ENCODE results near the gene BANF2.
A peak's percentile ranks its signal among the peaks of the same experiment; 100 is the strongest.

Gene BANF2

DNA sequence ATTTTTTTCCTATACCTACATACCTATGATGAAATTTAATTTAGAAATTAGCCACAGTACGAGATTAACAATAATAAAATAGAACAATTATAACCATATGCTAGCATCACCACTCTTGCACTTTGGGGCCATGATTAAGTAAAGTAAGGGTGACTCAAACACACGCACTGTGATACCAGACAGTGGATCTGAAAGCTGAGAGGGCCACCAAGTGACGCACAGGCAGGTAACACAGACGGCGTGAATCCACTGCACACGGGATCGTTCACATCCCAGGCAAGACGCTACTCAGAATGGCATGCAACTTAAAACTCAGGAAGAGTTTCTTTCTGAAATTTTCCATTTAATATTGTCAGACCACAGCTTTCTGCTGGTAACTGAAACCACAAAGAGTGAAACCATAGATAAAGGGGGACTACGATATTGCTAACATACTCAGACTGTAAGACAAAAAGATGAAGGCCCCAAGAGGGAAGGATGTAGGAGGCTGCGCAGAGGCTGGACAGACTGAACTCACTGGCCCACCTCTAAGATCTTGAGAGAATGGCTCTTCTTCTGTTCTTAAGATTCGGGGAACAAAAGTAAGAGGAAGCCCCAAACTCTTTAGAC lies 35.6 kb upstream of the BANF2 start:
- DNase-seq = no peak

- no peak for DNase-seq
Measured at GRCh38 chr20:17665756-17666155, 34.0 kb upstream of the BANF2 start.

GRCh38 chr20:17666481-17666880 lies 33.3 kb upstream of the BANF2 start:
- no peak for DNase-seq

GRCh38 chr20:17667445-17667844 lies 32.3 kb upstream of the BANF2 start:
- no peak for DNase-seq

GRCh38 chr20:17668432-17668831 lies 31.3 kb upstream of the BANF2 start:
- DNase-seq = no peak

DNA sequence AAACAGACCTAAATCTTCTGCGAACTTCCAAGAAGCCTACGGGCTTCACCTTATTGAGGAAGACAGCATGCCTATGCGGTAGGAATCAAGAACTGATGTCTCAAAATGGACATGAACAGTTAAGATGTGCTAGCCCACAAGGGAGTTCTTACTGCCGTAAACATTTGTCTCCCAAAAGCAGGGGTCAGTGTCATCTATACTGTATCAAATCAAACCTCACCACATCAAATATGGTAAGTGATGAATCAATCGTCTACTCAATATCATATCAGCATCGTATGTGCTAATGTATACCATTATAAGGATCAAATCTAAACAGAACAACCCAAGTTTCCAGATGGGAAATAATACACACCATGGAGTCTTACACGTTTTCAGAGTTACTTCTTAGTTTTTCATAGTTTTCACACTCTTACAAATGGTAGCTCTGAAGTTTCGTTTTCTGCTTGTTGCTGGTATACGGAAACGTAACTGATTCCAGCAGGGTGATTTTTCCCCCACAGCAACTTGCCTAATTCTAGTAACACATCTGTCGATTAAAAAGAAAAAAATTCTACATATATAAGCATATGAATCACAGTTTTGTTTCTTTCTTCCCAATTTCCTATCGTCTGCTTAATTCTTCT lies 30.3 kb upstream of the BANF2 start:
- no peak for DNase-seq

GRCh38 chr20:17671011-17671410 lies 28.8 kb upstream of the BANF2 start:
- DNase-seq = no peak

GRCh38 chr20:17671565-17671964 lies 28.2 kb upstream of the BANF2 start:
- DNase-seq = no peak

DNA sequence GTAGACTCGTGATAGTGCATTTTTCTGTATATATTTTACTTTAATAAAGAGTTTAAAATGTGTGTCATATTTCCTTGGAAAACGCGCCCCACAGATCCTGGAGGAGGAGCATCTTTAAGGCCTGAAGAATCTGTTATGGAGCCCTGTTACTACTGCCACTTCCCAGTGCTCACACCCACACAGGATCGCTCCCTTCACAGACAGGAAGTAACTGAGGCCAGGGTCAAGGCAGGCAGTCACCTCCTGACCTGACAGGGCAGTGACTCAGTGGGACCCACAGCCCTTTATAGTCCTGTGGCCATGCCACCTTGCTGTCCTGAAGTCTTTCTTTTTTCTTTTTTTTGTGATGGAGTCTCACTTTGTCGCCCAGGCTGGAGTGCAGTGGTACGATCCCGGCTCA lies 26.7 kb upstream of the BANF2 start:
- DNase-seq = no peak

DNA sequence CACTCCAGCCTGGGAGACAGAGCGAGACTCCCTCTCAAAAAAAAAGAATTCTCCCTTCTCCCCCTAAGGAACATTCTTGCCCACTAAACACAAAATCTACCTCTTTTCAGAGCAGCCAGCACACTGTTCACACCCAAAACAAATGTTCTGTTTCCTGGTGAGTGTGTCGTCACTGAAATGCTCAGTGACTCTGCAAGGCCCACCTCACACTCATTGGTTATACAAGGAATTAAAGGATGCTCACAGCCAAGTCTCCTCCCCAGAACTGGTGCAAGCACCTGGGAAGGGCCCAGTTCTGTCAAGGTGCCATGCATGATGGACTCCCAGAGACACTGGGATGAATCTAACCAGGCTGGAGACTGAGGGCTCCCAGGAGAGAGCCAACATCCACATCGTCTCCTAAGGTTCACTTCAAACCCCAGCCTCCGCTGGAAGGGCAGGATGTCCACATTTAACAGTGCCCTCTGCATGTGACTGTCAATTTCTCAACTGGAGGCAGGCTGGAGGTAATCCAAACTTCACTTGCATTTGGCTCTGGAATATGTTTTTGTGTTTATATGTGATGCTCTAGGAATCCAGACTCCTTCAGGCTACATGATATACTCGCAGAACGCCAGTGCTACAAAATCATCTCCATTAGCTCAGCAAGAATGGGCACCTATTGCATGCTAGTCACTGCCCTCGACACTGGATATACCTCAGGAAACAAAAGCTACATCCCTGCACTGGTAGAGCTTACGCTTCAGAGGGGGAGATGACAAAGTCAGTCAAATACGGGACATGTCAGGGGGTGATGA lies 24.8 kb upstream of the BANF2 start:
- DNase-seq = no peak

DNA sequence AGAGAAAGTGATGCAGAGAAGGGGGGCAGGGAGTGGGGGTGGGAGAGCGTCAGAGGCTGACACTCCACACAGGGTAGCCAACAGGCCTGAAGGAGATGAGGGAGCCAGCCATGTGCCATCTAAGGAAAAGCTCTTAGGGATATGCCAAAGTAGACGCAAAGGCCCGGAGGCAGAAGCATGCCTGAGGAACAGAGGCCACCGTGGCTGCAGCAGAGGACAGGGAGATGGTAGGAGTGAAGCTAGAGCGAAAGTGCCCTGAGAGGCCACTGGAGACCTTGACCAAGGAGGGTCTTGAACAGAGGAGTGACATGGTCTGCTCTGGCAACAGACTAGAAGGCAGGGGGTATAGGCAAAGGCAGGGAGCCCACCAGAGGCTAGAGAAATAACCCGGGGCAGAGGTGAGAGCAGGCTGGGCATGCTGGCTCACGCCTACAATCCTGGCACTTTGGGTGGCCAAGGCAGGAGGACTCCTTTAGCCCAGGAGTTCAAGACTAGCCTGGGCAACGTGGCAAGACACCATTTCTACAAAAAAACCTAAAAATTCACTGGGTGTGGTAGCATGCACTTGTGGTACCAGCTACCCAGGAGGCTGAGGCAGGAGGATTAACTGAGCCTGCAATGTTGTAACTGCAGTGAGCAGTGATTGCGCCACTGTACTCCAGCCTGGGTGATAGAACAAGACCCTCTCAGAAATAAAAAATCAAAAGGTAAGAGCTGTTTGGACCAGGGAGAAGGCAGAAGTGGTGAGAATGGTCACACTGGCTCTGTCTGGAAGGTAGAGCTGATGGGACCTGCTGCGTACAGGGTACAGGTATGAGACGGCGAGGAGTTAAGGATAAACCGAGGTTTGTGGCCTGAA lies 24.0 kb upstream of the BANF2 start:
- no peak for DNase-seq

- no peak for DNase-seq
Measured at GRCh38 chr20:17676378-17676759, 23.4 kb upstream of the BANF2 start.

GRCh38 chr20:17676942-17677341 lies 22.8 kb upstream of the BANF2 start:
- DNase-seq = no peak

DNA sequence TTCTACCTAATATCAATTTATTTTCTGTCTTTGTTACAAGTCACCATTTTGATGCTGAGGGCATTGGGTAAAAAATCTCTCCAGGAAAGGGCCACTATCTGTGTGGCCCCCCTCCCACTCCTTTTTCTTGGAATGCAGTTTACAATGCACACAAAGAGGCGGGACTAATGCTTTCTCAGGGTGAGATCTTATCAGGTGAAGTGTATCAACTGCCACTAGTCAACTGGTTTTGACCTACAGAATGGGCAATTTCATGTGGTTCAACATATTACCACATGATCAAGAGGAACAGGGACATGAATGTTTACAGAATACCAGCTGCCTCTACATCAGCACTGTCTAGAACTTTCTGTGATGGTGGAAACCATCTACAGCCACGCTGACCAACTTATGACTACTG lies 21.5 kb upstream of the BANF2 start:
- DNase-seq = no peak

DNA sequence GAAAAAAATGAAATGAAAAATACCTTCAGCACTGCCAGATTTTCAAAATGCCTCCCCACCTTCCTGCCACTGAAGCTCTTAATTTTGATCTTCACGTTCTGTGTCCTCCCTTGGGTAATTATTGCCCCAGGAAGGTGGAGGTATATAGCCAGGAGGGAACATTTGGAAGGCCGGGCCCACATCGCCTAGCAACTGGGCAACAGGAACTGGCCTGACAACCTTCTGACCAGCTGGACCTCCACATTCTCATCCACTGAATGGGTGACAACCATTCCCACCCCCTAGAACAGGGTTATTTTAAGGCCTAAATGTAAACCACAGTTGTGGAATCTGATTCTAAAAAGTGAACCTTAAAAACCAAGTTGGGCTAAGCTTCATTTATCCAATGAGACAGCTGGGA lies 20.9 kb upstream of the BANF2 start:
- DNase-seq = no peak

DNA sequence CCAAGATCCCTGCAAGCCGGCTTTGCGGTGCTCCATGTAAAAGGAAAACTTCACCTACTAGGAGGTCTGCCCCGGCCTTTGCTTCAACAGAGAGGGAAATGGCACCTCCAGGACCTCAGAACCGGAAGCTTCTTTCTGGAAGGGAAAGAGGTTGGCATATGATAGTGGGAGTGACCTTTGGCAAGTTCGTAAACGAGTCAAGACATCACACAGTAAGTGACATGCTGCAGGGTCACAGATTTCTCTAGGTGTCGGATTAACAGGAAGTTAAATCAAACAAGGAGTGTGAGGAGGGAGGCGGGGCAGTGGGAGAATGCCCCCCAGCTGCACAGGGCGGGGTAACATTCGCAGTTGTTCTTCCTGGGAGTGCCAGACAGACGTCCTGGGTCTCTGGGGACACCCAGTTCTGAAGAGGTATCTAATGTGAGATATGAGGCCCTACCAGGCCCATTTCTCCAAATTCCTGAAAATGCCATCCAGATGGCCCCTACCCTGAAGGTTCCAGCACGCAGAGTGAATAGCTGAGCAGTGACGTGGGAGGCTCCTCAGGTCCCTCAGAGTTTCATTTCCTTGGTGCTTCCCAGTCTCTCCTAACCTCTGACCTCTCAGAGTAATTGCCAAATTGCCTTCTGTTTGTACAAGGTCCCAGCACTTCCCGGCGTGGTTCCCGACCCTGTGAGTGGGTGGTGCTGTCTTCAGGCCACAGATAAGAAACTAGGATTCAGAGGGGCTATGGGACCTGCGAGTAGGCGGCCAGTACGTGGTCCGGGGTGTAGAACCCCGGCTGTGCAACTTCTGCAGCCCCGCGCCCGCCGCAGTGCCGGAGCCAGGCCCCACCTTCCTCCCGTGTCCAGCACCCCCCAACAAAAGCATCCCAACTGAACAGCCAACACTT lies 19.6 kb upstream of the BANF2 start:
- DNase-seq = no peak

- DNase-seq = peak; percentile 8
Measured at GRCh38 chr20:17680836-17681725, 18.7 kb upstream of the BANF2 start.

GRCh38 chr20:17681726-17682102 lies 18.1 kb upstream of the BANF2 start:
- DNase-seq = no peak

- peak; percentile 80 for DNase-seq
Measured at GRCh38 chr20:17682103-17682888, 17.5 kb upstream of the BANF2 start, which contains the start of gene RRBP1. RRBP1 (minus strand) TSS chr20:17682242; CDS start chr20:17660507, 21,735 bp downstream.

DNA sequence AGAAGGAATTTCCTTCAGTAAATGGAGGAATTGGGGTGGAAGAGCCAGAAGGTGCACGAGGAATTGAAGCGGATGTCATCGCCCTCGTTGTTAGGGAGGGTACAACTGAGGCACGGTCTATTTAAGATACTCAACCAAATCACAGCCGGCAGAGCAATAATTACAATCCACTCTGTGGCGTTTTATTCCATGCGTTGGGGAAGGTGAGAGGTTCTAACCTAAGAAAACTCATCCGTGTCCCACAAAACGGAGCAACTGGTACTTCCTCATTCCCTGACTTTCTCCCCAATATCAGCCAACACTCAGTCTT lies 16.9 kb upstream of the BANF2 start:
- DNase-seq = no peak

Data from DMS79 (cell line).